T-helper 17 cell (primary cell): Measurements from ENCODE around the gene PIK3C2G. TPM values are rescaled to one million over a fixed set of nuclear protein-coding genes. Genes with fewer than 3 reads are reported as not detected.

Source experiments
- ATAC-seq: fragments of 150-1000 bp; cut with Tn5 transposase; 2 replicates; pipeline ENCODE4 v1.10.0; 2021; ENCODE audit warnings: mild to moderate bottlenecking, moderate library complexity
- DNase-seq, 3 donors: peaks; one replicate each; pipeline versions ENCODE4 v3.0.0 to v3.0.0-alpha.2; 2020 to 2021
- H3K9me3 ChIP-seq: one replicate; pipeline ENCODE4 v1.7.0; 2013; ENCODE audit warnings: low read length, mild to moderate bottlenecking; ENCODE audit not compliant: control insufficient read depth, poor library complexity, severe bottlenecking
- H3K27ac Mint-ChIP-seq: one replicate; pipeline ENCODE4 v1.8.0; 2022; ENCODE audit warnings: mild to moderate bottlenecking, moderate library complexity, mixed read lengths
- H3K27me3 Mint-ChIP-seq: one replicate; pipeline ENCODE4 v1.8.0; 2022; ENCODE audit warnings: mixed read lengths
- H3K36me3 Mint-ChIP-seq: one replicate; pipeline ENCODE4 v1.8.0; 2022; ENCODE audit warnings: low read depth, mixed read lengths
- H3K4me1 Mint-ChIP-seq: one replicate; pipeline ENCODE4 v1.8.0; 2022; ENCODE audit warnings: mild to moderate bottlenecking, mixed read lengths
- H3K4me3 Mint-ChIP-seq: one replicate; pipeline ENCODE4 v1.8.0; 2022; ENCODE audit warnings: mild to moderate bottlenecking, moderate library complexity, mixed read lengths
- total RNA-seq, 4 donors: library from RNA in 2 of 4; stranded (reverse) in 2 of 4; gene quantifications; one replicate each; pipeline ENCODE4 v1.2.3 and lab custom pipeline; 2022 to 2026

Gene PIK3C2G
- total RNA-seq, 2 donors from 2014 or later: not detected

DNA sequence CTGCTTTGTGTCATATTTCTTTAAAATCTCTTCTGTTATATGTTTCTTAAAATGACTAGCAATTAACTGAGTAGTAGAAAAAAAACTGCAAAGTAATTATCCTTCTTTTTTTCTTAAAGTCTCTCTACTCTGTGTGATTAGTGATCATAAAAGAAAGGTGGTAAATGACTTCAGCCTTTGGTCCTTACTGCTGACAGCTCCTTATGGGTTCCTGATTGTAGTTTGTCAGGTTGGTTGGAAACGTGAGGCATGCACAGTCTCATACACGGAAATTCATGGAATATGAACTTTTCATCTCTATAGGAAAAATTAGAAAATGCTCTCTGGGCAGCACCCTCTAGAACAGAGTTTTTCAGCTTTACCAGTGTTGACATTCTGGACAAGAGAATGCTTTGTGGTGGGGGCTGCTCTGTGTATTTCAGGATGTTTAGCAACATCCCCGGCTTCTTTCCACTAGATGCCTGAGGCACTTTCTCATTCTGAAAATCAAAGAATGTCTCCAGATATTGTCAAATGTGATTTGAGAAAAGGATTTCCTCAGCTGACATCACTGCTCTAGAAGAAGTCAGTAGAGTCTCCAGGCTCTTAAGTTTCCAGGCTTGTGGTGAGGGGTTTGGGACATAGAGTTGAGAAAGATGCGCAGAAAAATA is 121.0 kb downstream of the PIK3C2G start:
- ATAC-seq (no peak), DNase-seq (no peak)
- H3K4me1 Mint-ChIP-seq: no peaks in the 10 kb centered on the region
- no peak overlapping the region for H3K4me3 Mint-ChIP-seq
- H3K9me3 ChIP-seq: no peaks in the 10 kb centered on the region
- no peaks in the 10 kb centered on the region for H3K36me3 Mint-ChIP-seq
- no peaks in the 10 kb centered on the region for H3K27me3 Mint-ChIP-seq
- H3K27ac Mint-ChIP-seq: no peak overlapping the region

DNA sequence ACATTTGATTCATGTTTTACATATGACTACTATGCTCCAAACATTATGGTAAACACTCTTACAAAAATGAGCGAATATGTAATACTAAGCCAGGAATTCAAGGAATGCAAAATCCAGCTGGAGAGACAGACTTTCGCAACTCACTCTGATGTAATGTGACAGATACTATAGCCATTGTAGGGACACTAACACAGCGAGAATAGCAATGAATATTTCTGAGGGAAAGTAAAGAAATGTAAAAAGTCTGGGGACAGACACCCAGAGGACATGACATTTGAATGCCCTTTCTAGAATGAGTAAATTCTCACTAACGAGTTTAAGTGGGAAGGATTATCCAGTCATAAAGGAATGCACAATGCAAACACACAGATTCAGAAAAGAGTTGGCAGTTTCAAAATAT is 121.9 kb downstream of the PIK3C2G start:
- ATAC-seq (no peak), DNase-seq (no peak)
- H3K4me3 Mint-ChIP-seq: no peak overlapping the region
- no peaks in the 10 kb centered on the region for H3K27me3 Mint-ChIP-seq
- no peaks in the 10 kb centered on the region for H3K9me3 ChIP-seq
- H3K4me1 Mint-ChIP-seq: no peaks in the 10 kb centered on the region
- H3K27ac Mint-ChIP-seq: no peak overlapping the region
- H3K36me3 Mint-ChIP-seq: no peaks in the 10 kb centered on the region

GRCh38 chr12:18387706-18388105 is 126.4 kb downstream of the PIK3C2G start:
- no peaks in the 10 kb centered on the region for H3K9me3 ChIP-seq
- DNase-seq (no peak), ATAC-seq (no peak)
- Mint-ChIP-seq H3K27me3 (no peaks in the 10 kb centered on the region), H3K4me1 (no peaks in the 10 kb centered on the region), H3K36me3 (no peaks in the 10 kb centered on the region), H3K27ac (no peak overlapping the region), H3K4me3 (no peak overlapping the region)

DNA sequence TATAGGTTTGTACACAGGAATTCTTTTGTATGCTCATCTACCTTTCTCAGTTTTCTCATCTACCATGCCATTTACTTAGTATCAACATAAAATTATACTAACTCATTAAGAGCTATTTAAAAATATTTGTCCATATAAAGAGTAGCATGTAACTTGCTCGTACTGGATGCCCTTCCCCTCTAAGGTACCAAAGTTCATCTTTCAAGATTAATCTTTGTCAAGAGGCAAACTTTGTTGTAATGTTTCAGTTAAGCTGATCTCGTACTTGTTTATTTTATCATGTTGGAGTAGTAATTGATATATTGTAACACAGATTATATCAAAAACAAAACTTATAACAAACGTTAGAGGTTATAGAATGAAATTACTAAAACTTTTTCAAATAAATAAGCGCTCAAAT is 128.5 kb downstream of the PIK3C2G start:
- H3K4me3 Mint-ChIP-seq: no peak overlapping the region

GRCh38 chr12:18391151-18391550 is 129.8 kb downstream of the PIK3C2G start:
- Mint-ChIP-seq H3K36me3 (no peaks in the 10 kb centered on the region), H3K4me1 (no peaks in the 10 kb centered on the region), H3K4me3 (no peak overlapping the region), H3K27me3 (no peaks in the 10 kb centered on the region), H3K27ac (no peak overlapping the region)
- H3K9me3 ChIP-seq: no peaks in the 10 kb centered on the region
- no peak for DNase-seq
- no peak for ATAC-seq

More for the DNA sequence above, 128.5 kb downstream of the PIK3C2G start:
- no peak for ATAC-seq
- H3K9me3 ChIP-seq: no peaks in the 10 kb centered on the region
- no peaks in the 10 kb centered on the region for H3K27me3 Mint-ChIP-seq
- H3K4me1 Mint-ChIP-seq: no peaks in the 10 kb centered on the region
- H3K27ac Mint-ChIP-seq: no peak overlapping the region
- DNase-seq: no peak
- H3K36me3 Mint-ChIP-seq: no peaks in the 10 kb centered on the region

GRCh38 chr12:18394742-18395141 is 133.4 kb downstream of the PIK3C2G start:
- ATAC-seq (no peak), DNase-seq (no peak)
- no peaks in the 10 kb centered on the region for H3K4me1 Mint-ChIP-seq
- no peak overlapping the region for H3K27ac Mint-ChIP-seq
- no peaks in the 10 kb centered on the region for H3K9me3 ChIP-seq
- H3K27me3 Mint-ChIP-seq: no peaks in the 10 kb centered on the region
- no peaks in the 10 kb centered on the region for H3K36me3 Mint-ChIP-seq
- no peak overlapping the region for H3K4me3 Mint-ChIP-seq

- ATAC-seq (no peak), DNase-seq (no peak)
- Mint-ChIP-seq H3K4me1 (no peaks in the 10 kb centered on the region), H3K4me3 (no peak overlapping the region), H3K36me3 (no peaks in the 10 kb centered on the region), H3K27me3 (no peaks in the 10 kb centered on the region), H3K27ac (no peak overlapping the region)
- no peaks in the 10 kb centered on the region for H3K9me3 ChIP-seq
Observed at GRCh38 chr12:18400186-18400585, 138.9 kb downstream of the PIK3C2G start.

GRCh38 chr12:18402872-18403611 is 141.7 kb downstream of the PIK3C2G start:
- no peak for DNase-seq
- no peaks in the 10 kb centered on the region for H3K9me3 ChIP-seq
- no peak overlapping the region for H3K4me3 Mint-ChIP-seq
- ATAC-seq: no peak
- H3K36me3 Mint-ChIP-seq: no peaks in the 10 kb centered on the region
- no peaks in the 10 kb centered on the region for H3K27me3 Mint-ChIP-seq
- no peaks in the 10 kb centered on the region for H3K4me1 Mint-ChIP-seq
- H3K27ac Mint-ChIP-seq: no peak overlapping the region

GRCh38 chr12:18411453-18411852 is 150.1 kb downstream of the PIK3C2G start:
- Mint-ChIP-seq H3K4me3 (no peak overlapping the region), H3K36me3 (no peaks in the 10 kb centered on the region), H3K27me3 (no peaks in the 10 kb centered on the region), H3K27ac (no peak overlapping the region), H3K4me1 (no peaks in the 10 kb centered on the region)
- ATAC-seq (no peak), DNase-seq (no peak)
- no peaks in the 10 kb centered on the region for H3K9me3 ChIP-seq

DNA sequence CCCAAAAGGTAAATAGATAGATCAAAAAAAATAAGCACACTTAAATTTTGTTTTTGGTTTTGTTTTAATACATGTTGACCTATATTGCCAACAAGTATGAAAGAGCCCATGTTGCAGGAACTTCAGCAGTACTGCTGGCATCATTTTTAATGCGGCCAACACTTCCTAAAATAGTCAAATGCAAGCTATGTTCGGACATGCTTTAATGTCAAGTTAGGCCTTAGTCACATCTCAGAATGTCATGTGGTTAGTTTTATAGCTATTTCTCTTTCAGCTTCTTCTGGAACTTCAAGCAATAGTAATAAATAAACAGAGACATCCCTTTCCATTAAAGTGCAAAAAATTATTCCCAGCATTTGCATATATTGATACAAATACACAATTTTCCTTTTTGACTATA is 153.4 kb downstream of the PIK3C2G start:
- H3K9me3 ChIP-seq: no peaks in the 10 kb centered on the region
- H3K4me3 Mint-ChIP-seq: no peak overlapping the region
- no peaks in the 10 kb centered on the region for H3K4me1 Mint-ChIP-seq
- no peaks in the 10 kb centered on the region for H3K27me3 Mint-ChIP-seq
- no peaks in the 10 kb centered on the region for H3K36me3 Mint-ChIP-seq
- ATAC-seq (no peak), DNase-seq (no peak)
- no peak overlapping the region for H3K27ac Mint-ChIP-seq

- no peak overlapping the region for H3K4me3 Mint-ChIP-seq
- H3K36me3 Mint-ChIP-seq: no peaks in the 10 kb centered on the region
- DNase-seq (no peak), ATAC-seq (no peak)
- H3K27me3 Mint-ChIP-seq: no peaks in the 10 kb centered on the region
- no peaks in the 10 kb centered on the region for H3K9me3 ChIP-seq
- H3K4me1 Mint-ChIP-seq: no peaks in the 10 kb centered on the region
- no peak overlapping the region for H3K27ac Mint-ChIP-seq
Observed at GRCh38 chr12:18415227-18415626, 153.9 kb downstream of the PIK3C2G start.

- ATAC-seq (no peak), DNase-seq (no peak)
- no peak overlapping the region for H3K4me3 Mint-ChIP-seq
Observed at GRCh38 chr12:18416412-18416811, 155.1 kb downstream of the PIK3C2G start.

DNA sequence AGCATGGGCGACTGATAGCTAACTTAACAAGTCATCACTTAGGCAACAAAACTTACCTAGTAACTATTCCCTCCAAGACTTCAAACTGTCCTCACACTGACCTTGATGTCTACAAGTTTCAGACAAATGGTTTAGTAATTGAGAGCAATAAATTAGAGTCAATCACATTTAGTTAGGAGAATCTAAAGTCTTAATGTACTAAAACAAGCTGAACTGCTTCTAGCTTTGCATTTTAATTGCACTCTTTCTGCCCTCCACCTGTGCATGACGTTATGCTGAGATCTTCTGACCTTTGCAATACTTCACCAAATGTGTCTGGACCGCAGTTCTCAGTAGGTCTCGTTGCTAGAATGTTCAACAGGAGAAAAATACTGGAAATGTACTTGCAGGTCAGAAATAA is 158.0 kb downstream of the PIK3C2G start:
- Mint-ChIP-seq H3K4me1 (no peaks in the 10 kb centered on the region), H3K27ac (no peak overlapping the region), H3K27me3 (no peaks in the 10 kb centered on the region), H3K36me3 (no peaks in the 10 kb centered on the region), H3K4me3 (no peak overlapping the region)
- no peak for ATAC-seq
- DNase-seq: no peak
- H3K9me3 ChIP-seq: no peaks in the 10 kb centered on the region

More at GRCh38 chr12:18416412-18416811, 155.1 kb downstream of the PIK3C2G start:
- Mint-ChIP-seq H3K27ac (no peak overlapping the region), H3K27me3 (no peaks in the 10 kb centered on the region), H3K36me3 (no peaks in the 10 kb centered on the region), H3K4me1 (no peaks in the 10 kb centered on the region)
- no peaks in the 10 kb centered on the region for H3K9me3 ChIP-seq

GRCh38 chr12:18421867-18422266 is 160.5 kb downstream of the PIK3C2G start:
- no peaks in the 10 kb centered on the region for H3K27me3 Mint-ChIP-seq
- H3K36me3 Mint-ChIP-seq: no peaks in the 10 kb centered on the region
- H3K9me3 ChIP-seq: no peaks in the 10 kb centered on the region
- DNase-seq (no peak), ATAC-seq (no peak)
- H3K27ac Mint-ChIP-seq: no peak overlapping the region
- H3K4me1 Mint-ChIP-seq: no peaks in the 10 kb centered on the region
- H3K4me3 Mint-ChIP-seq: no peak overlapping the region
